Adipocyte (in vitro differentiated cells): ENCODE results near the gene TGM1.
A peak's percentile ranks its signal among the peaks of the same experiment; 100 is the strongest.

Experiments
- DNase-seq: peaks from one replicate; pipeline ENCODE4 v3.0.0-alpha.2; 2015; ENCODE audit warnings: low read depth
- H3K27me3 ChIP-seq: replicated peaks from 2 replicates; pipeline ENCODE4 v1.7.0; 2013; ENCODE audit warnings: mild to moderate bottlenecking, low read length, moderate library complexity; ENCODE audit not compliant: control insufficient read depth, insufficient read depth
- H3K36me3 ChIP-seq: 2 replicates; pipeline ENCODE4 v1.7.0; 2013; ENCODE audit warnings: low read length, mild to moderate bottlenecking, moderate library complexity; ENCODE audit not compliant: control insufficient read depth, insufficient read depth, severe bottlenecking
- H3K4me1 ChIP-seq: 2 replicates; pipeline ENCODE4 v1.7.0; 2013; ENCODE audit warnings: mild to moderate bottlenecking, low read length, moderate library complexity; ENCODE audit not compliant: control insufficient read depth, insufficient read depth
- H3K4me3 ChIP-seq: 2 replicates; pipeline ENCODE4 v1.7.0; 2013; ENCODE audit warnings: mild to moderate bottlenecking, low read length, moderate library complexity
- H3K9ac ChIP-seq: 2 replicates; pipeline ENCODE4 v1.7.0; 2013; ENCODE audit warnings: mild to moderate bottlenecking, low read length, moderate library complexity
- H3K9me3 ChIP-seq: 2 replicates; pipeline ENCODE4 v1.7.0; 2013; ENCODE audit warnings: mild to moderate bottlenecking, low read length, moderate library complexity; ENCODE audit not compliant: control insufficient read depth

Gene TGM1

GRCh38 chr14:24262821-24263733 is at the start of gene TGM1:
Gene TGM1, minus strand, starts transcription at chr14:24263177. Its CDS starts 825 bp downstream, at chr14:24262352.
- DNase-seq: no peak
- peaks cover 10% of the 10 kb centered on the region for H3K4me1 ChIP-seq
- no peaks in the 10 kb centered on the region for H3K9me3 ChIP-seq
- no peak within 1 kb of the TSS for H3K4me3 ChIP-seq
- H3K36me3 ChIP-seq: peaks cover 28% of the 10 kb centered on the region
- no peak within 1 kb of the TSS for H3K9ac ChIP-seq
- no peaks in the 10 kb centered on the region for H3K27me3 ChIP-seq

- H3K4me3 ChIP-seq: peak overlapping the region; percentile 68
Measured at GRCh38 chr14:24311837-24312615, 49.0 kb upstream of the TGM1 start.

GRCh38 chr14:24310646-24311604 is 47.9 kb upstream of the TGM1 start, which contains the start of gene LTB4R:
Gene LTB4R, plus strand, starts transcription at chr14:24311502. Its CDS starts 4,150 bp downstream, at chr14:24315652.
- Histone ChIP-seq H3K4me3 (peak within 1 kb of the TSS; percentile 68), H3K9me3 (no peaks in the 10 kb centered on the region), H3K9ac (peak within 1 kb of the TSS; percentile 61), H3K4me1 (peaks cover 22% of the 10 kb centered on the region), H3K27me3 (peaks cover 5% of the 10 kb centered on the region), H3K36me3 (peaks cover 12% of the 10 kb centered on the region)
- DNase-seq: peak; percentile 55

More at GRCh38 chr14:24311837-24312615, 49.0 kb upstream of the TGM1 start:
- H3K9ac ChIP-seq: peak overlapping the region; percentile 61
- peak; percentile 56 for DNase-seq
- peaks cover 7% of the 10 kb centered on the region for H3K27me3 ChIP-seq
- peaks cover 1% of the 10 kb centered on the region for H3K36me3 ChIP-seq
- H3K9me3 ChIP-seq: no peaks in the 10 kb centered on the region
- peaks cover 24% of the 10 kb centered on the region for H3K4me1 ChIP-seq

- Histone ChIP-seq H3K4me3 (peak overlapping the region; percentile 68), H3K9ac (peak overlapping the region; percentile 54), H3K9me3 (no peaks in the 10 kb centered on the region), H3K36me3 (peaks cover 19% of the 10 kb centered on the region), H3K4me1 (peaks cover 22% of the 10 kb centered on the region), H3K27me3 (no peaks in the 10 kb centered on the region)
- DNase-seq: no peak
Measured at GRCh38 chr14:24310265-24310645, 47.3 kb upstream of the TGM1 start.

- H3K9ac ChIP-seq: peak within 1 kb of the TSS; percentile 54
- DNase-seq: no peak
- peak within 1 kb of the TSS; percentile 68 for H3K4me3 ChIP-seq
- H3K27me3 ChIP-seq: no peaks in the 10 kb centered on the region
- H3K4me1 ChIP-seq: peaks cover 22% of the 10 kb centered on the region
- H3K36me3 ChIP-seq: peaks cover 24% of the 10 kb centered on the region
- H3K9me3 ChIP-seq: no peaks in the 10 kb centered on the region
Measured at GRCh38 chr14:24309538-24310264, 46.7 kb upstream of the TGM1 start, which contains the start of gene LTB4R2. Gene LTB4R2, plus strand, starts transcription at chr14:24310140. Its CDS starts 525 bp downstream, at chr14:24310665.

- H3K4me1 ChIP-seq: peaks cover 22% of the 10 kb centered on the region
- H3K27me3 ChIP-seq: no peaks in the 10 kb centered on the region
- no peaks in the 10 kb centered on the region for H3K9me3 ChIP-seq
- no peak overlapping the region for H3K9ac ChIP-seq
- H3K4me3 ChIP-seq: no peak overlapping the region
- H3K36me3 ChIP-seq: peaks cover 36% of the 10 kb centered on the region
- DNase-seq: no peak
Measured at GRCh38 chr14:24308342-24309124, 45.6 kb upstream of the TGM1 start.

GRCh38 chr14:24307575-24308341 is 44.8 kb upstream of the TGM1 start, which contains the start of gene CIDEB:
Gene CIDEB, minus strand, starts transcription at chr14:24307977. Its CDS starts 119 bp downstream, at chr14:24307858.
- Histone ChIP-seq H3K9me3 (no peaks in the 10 kb centered on the region), H3K4me1 (peaks cover 22% of the 10 kb centered on the region), H3K9ac (no peak within 1 kb of the TSS), H3K36me3 (peaks cover 43% of the 10 kb centered on the region), H3K27me3 (no peaks in the 10 kb centered on the region), H3K4me3 (no peak within 1 kb of the TSS)
- DNase-seq: peak; percentile 84

- H3K9me3 ChIP-seq: no peaks in the 10 kb centered on the region
- no peaks in the 10 kb centered on the region for H3K27me3 ChIP-seq
- peaks cover 49% of the 10 kb centered on the region for H3K36me3 ChIP-seq
- no peak for DNase-seq
- no peak overlapping the region for H3K9ac ChIP-seq
- H3K4me3 ChIP-seq: no peak overlapping the region
- H3K4me1 ChIP-seq: peaks cover 22% of the 10 kb centered on the region
Measured at GRCh38 chr14:24307156-24307574, 44.2 kb upstream of the TGM1 start.

- H3K9me3 ChIP-seq: no peaks in the 10 kb centered on the region
- H3K4me1 ChIP-seq: peaks cover 19% of the 10 kb centered on the region
- peaks cover 56% of the 10 kb centered on the region for H3K36me3 ChIP-seq
- H3K27me3 ChIP-seq: no peaks in the 10 kb centered on the region
- no peak overlapping the region for H3K9ac ChIP-seq
- no peak for DNase-seq
- H3K4me3 ChIP-seq: no peak overlapping the region
Measured at GRCh38 chr14:24304019-24304387, 41.0 kb upstream of the TGM1 start.
